ENCODE measurements around the gene PRAMEF11.
"Not testable (repeated sequence)": the region's sequence is repeated elsewhere in the genome, so short reads cannot be mapped to it uniquely, and the experiment has no call there.

Gene PRAMEF11

GRCh38 chr1:12831310-12831709 is at the start of gene PRAMEF11:
Gene PRAMEF11, minus strand, starts transcription at chr1:12831410. Its CDS starts 2,621 bp downstream, at chr1:12828789.
- DNase-seq: not testable (repeated sequence)

GRCh38 chr1:12878453-12878852 is 47.2 kb upstream of the PRAMEF11 start:
- DNase-seq: not testable (repeated sequence)

GRCh38 chr1:12863131-12863880 is 32.1 kb upstream of the PRAMEF11 start:
- DNase-seq: not testable (repeated sequence)

- DNase-seq: not testable (repeated sequence)
Measured at GRCh38 chr1:12856786-12857185, 25.6 kb upstream of the PRAMEF11 start, which contains the start of gene PRAMEF2. Gene PRAMEF2, plus strand, starts transcription at chr1:12857086. Its CDS starts 1,924 bp downstream, at chr1:12859010.

- no peak for DNase-seq
Measured at GRCh38 chr1:12851779-12852178, 20.6 kb upstream of the PRAMEF11 start.

- not testable (repeated sequence) for DNase-seq
Measured at GRCh38 chr1:12848620-12849019, 17.4 kb upstream of the PRAMEF11 start, which contains the start of gene HNRNPCL1. Gene HNRNPCL1, minus strand, starts transcription at chr1:12848720. Its CDS starts 431 bp downstream, at chr1:12848289.

- not testable (repeated sequence) for DNase-seq
Measured at GRCh38 chr1:12833251-12833650, 2.0 kb upstream of the PRAMEF11 start.

- DNase-seq: not testable (repeated sequence)
Measured at GRCh38 chr1:12819061-12819460, 12.1 kb downstream of the PRAMEF11 start.

- DNase-seq: no peak
Measured at GRCh38 chr1:12811409-12811784, 19.8 kb downstream of the PRAMEF11 start.

- DNase-seq: no peak
Measured at GRCh38 chr1:12810691-12811408, 20.4 kb downstream of the PRAMEF11 start.

- DNase-seq: no peak
Measured at GRCh38 chr1:12809933-12810332, 21.3 kb downstream of the PRAMEF11 start.

GRCh38 chr1:12799730-12800129 is 31.5 kb downstream of the PRAMEF11 start:
- no peak for DNase-seq

GRCh38 chr1:12798911-12799310 is 32.3 kb downstream of the PRAMEF11 start:
- DNase-seq: no peak

- DNase-seq: not testable (repeated sequence)
Measured at GRCh38 chr1:12791097-12791496, 40.1 kb downstream of the PRAMEF11 start, which contains the start of gene PRAMEF1. Gene PRAMEF1, plus strand, starts transcription at chr1:12791397. Its CDS starts 1,831 bp downstream, at chr1:12793228.

- not testable (repeated sequence) for DNase-seq
Measured at GRCh38 chr1:12784729-12785128, 46.5 kb downstream of the PRAMEF11 start.

- not testable (repeated sequence) for DNase-seq
Measured at GRCh38 chr1:12783783-12784182, 47.4 kb downstream of the PRAMEF11 start.

- not testable (repeated sequence) for DNase-seq
Measured at GRCh38 chr1:12781488-12781887, 49.7 kb downstream of the PRAMEF11 start.

GRCh38 chr1:12778907-12779306 is 52.3 kb downstream of the PRAMEF11 start:
- DNase-seq: no peak

- DNase-seq: no peak
Measured at GRCh38 chr1:12778061-12778460, 53.1 kb downstream of the PRAMEF11 start.

GRCh38 chr1:12776801-12777557 is 54.2 kb downstream of the PRAMEF11 start:
- no peak for DNase-seq

- no peak for DNase-seq
Measured at GRCh38 chr1:12775443-12775842, 55.8 kb downstream of the PRAMEF11 start.

Data from hypothalamus (tissue), 51 donors.